HG03565 (cell line): ENCODE measurements around the gene PPCS.
A peak's percentile ranks its signal among the peaks of the same experiment; 100 is the strongest.
"Not testable (repeated sequence)": the region's sequence is repeated elsewhere in the genome, so short reads cannot be mapped to it uniquely, and the experiment has no call there.

Experiments used
- ATAC-seq: cut with Tn5 transposase; IDR thresholded peaks from one replicate; pipeline ENCODE4 v1.9.1; 2021; ENCODE audit warnings: mild to moderate bottlenecking, moderate library complexity; ENCODE audit not compliant: unreplicated experiment

PPCS gene

GRCh38 chr1:42450061-42450460 is 6.3 kb upstream of the PPCS start:
- ATAC-seq = no peak

DNA sequence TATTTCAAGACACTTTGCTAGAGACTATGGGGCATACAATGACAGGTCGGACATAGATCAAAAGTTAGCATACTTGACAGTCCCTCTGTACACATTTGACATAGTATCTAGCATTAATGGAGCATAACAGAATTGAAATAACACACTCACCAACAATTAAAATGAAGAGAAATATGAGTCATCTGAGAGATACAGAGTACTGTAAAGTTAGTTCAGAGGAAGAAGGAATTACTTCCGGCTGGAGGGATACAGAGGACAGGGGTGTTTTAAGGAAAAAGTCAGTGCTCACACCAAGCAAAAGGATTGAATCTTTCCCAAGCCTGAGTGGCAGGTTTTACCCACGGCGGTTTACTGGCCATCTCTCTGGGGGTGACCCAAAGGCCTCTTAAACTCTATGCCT is 3.0 kb upstream of the PPCS start:
- ATAC-seq = no peak

GRCh38 chr1:42454403-42454802 is 1.9 kb upstream of the PPCS start:
- no peak for ATAC-seq

GRCh38 chr1:42456754-42457089 is 379 bp downstream of the PPCS start:
- peak; percentile 32 for ATAC-seq

DNA sequence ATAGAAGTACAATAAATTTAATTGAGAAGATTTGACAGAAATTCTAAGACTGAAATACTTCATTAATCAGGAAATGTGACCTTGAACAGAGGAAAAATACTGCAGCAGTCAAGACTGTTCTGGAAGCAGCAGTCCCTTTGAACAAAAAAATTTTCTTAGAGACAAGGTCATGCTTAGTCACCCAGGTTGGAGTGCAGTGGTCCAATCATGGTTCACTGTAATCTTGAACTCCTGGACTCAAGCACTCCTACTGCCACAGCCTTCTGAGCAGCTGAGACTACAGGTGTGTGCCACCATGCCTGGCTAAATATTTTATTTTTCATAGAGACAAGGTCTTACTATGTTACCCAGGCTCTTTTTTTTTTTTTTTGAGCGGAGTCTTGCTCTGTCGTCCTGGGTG is 4.9 kb downstream of the PPCS start:
- no peak for ATAC-seq

GRCh38 chr1:42462828-42463763 is 6.8 kb downstream of the PPCS start, which contains the start of gene CCDC30:
TSS of gene CCDC30 (plus strand) at chr1:42463286. CDS start at chr1:42480552, 17,266 bp downstream.
- ATAC-seq = peak; percentile 97

DNA sequence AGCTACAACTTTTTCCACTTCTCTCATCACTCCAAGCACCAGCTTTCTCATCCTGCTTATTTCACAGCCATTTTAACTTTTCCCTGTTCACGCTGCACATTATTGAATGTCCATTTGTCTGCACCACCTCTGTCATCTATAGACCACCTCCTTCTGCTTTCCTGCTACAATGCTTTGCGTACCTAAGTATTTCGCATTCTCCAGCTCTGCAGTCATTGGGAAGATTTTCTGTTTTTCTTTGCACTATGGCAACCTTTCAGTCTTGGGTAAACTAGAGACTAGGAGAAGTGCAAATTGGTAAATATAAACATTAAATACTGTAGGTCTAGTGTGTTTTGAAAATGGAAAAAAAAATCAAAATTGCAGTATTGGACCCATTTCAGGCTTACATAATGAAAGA is 7.6 kb downstream of the PPCS start:
- ATAC-seq = no peak

GRCh38 chr1:42466030-42466429 is 9.7 kb downstream of the PPCS start:
- no peak for ATAC-seq

GRCh38 chr1:42469727-42470126 is 13.4 kb downstream of the PPCS start:
- no peak for ATAC-seq

DNA sequence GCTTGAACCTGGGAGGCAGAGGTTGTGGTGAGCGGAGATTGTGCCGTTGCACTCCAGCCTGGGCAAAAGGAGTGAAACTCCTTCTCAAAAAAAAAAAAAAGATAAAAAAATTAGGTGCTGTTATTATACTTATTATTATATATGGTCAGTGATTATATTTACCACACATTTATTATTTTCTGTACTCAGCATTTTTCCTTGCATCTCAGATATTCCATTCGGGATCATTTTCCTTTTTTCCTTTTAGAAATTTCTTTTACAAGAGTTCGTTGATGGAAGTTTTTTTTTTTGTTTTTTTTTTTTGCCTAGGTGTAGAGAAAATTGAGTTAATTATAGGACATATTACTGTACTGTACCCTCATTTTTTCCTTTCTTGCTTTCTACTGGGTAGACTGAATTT is 20.3 kb downstream of the PPCS start:
- ATAC-seq = no peak

DNA sequence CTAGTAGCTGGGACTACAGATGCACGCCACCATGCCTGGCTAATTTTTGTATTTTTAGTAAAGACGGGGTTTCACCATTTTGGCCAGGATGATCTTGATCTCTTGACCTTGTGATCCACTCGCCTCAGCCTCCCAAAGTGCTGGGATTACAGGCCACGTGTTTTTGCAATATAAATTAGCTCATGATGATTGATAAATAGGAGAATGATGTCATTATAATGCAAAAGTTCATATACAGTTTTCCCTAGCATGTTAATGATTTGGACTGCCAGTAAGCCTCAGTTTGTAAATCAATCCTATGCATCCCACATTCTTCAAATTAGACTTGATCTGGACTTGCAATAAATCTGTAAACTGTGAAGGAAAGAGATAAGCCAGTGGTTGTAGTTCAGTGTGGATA is 21.0 kb downstream of the PPCS start:
- ATAC-seq = not testable (repeated sequence)

GRCh38 chr1:42477775-42478174 is 21.4 kb downstream of the PPCS start:
- no peak for ATAC-seq

DNA sequence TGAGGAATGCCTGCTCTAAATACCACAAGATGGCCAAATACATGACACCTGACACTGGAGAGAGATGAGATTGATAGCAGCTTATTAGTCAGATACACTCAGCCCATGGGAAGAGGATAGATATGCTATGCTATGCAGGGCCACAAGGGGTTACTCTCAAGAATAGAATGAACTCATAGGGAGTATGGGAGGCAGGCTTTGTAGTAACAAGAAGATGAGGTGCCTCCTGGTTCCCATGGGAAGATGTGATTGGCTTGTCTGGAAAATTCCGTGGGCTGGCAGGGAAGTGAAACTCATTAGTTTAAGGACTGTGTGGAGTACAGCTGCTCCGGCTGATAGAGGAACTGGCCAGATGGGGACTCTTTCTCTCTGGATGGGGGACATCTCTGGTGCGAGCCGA is 23.3 kb downstream of the PPCS start:
- ATAC-seq = no peak

DNA sequence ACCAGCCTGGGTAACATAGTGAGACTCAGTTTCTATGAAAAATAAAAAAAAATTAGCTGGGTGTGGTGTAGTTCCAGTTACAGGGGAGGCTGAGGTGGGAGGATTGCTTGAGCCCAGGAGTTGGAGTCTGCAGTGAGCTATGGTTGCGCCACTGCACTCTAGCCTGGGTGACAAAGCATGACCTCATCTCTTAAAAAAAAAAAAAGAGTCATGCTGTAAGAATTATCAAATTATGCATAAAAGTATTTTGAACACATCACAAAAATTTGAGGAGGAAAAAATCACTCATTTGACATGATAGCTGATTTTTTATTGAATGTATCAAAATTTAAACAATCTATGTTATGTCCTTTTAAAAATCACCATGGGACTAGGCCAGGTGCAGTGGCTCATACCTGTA is 24.6 kb downstream of the PPCS start:
- ATAC-seq = no peak

DNA sequence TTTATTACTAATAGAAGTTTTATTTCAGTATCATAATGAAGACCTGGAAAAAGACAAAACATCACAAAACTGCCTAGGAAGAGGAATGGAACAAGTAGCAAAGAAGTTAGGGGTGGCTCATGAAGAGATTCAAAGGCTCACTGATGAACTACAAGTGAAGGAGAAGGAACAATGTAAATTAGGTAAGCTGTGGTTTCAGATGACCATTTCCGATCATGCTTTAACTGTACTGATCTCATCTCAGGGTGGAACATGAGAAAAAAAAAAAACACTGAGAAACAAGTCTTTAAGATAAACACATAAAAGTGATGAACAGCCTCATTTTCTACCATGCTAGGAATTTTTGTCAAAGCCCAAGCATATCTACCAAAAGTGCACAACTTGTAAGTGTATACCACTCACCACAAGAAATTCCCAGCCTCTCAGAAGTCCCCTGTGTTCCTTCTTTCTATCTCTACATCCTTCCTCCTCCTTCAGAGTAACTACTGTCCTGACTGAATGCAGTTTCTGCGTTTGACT is 26.4 kb downstream of the PPCS start:
- no peak for ATAC-seq

GRCh38 chr1:42484382-42484781 is 28.0 kb downstream of the PPCS start:
- no peak for ATAC-seq

DNA sequence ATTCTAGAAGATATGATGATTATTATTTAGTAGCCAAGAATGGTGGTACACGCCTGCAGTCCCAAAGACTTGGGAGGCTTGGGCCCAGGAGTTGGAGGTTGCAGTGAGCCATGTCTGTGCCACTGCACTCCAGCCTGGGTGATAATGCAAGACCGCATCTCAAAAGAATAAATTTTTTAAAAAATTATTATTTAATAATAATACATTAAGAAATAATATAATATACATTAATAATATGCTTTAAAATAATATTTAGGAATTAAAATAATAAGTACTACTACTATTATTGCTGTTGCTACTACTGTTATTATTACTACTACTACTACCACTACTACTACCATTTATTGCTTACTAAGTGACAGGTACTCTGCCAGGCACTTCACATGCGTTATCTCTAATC is 33.9 kb downstream of the PPCS start:
- ATAC-seq = no peak

GRCh38 chr1:42502031-42502430 is 45.7 kb downstream of the PPCS start:
- ATAC-seq = not testable (repeated sequence)

DNA sequence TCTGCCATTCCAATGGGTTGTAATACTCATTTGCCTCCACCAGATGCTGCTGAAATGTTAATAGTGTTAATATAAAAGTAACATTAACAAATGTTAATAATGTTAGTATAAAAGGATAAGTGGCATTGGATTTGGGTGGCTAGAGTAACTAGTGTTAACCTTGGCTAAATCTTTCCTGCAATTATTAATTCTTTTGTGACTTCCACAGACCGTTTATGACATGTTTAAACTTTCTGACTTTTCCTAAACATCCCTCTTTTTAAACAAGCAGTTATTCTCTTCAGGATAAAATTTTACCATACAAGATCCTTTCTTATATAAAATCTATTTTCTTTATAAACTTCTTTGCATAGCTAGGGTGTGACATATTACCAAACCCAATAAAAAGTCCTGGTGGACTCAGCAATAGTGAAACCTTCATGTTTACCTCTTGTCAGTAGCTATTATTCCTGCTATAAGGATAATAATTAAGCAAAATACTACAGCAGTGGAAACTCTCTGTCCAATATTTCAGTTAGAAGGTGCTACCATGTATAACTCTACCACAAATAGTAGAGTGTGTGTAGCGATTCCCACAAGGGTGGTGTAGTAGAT is 48.3 kb downstream of the PPCS start:
- ATAC-seq = no peak

DNA sequence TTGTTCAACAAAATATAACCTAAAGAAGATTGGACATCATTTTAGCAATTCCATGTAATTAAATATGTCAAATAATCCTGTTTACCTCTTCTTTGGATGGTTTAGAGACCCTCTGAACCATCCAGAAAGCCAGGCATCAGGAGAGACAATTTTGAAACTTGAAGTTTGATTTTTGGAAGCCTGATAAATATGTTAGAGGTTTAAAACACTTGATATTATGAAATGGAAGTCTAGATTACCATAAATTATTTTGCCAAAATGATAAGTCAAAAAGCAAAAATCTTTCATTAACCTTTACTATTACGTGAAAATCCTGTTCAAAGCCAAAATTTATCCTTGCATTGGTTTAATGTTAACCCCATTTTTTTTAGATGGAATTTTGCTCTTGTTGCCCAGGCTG is 50.2 kb downstream of the PPCS start:
- no peak for ATAC-seq
